Breast epithelium (tissue), 4 donors: ENCODE data around the gene ALDH7A1. TPM values are rescaled to one million over a fixed set of nuclear protein-coding genes. Genes with fewer than 3 reads are reported as not detected.

Experiments
- DNase-seq, 2 donors: peaks; one replicate each; pipeline ENCODE4 v3.0.0-alpha.2; 2019; ENCODE audit warnings: low spot score in 2 of 2
- H3K27ac ChIP-seq, 2 donors: fragments of 200-600 bp; sonication (generic) in 1 of 2; one replicate each; pipeline ENCODE4 v1.5.1; 2016 to 2019; ENCODE audit warnings: mild to moderate bottlenecking in 1 of 2
- H3K27me3 ChIP-seq, 2 donors: fragments of 200-600 bp; sonication (generic) in 1 of 2; one replicate each; pipeline versions ENCODE4 v1.5.1 to v1.6.0; 2017 to 2019; ENCODE audit warnings: control low read depth in 1 of 2, mild to moderate bottlenecking in 1 of 2
- H3K36me3 ChIP-seq: fragments of 200-600 bp; one replicate; pipeline ENCODE4 v1.5.1; 2019
- H3K4me1 ChIP-seq, 2 donors: fragments of 200-600 bp; sonication (generic); one replicate each; pipeline ENCODE4 v1.5.1; 2016 to 2019; ENCODE audit warnings: control low read depth in 1 of 2
- H3K4me3 ChIP-seq, 3 donors: fragments of 200-600 bp; sonication (generic); 1 replicate in 2 of 3; 2 replicates in 1 of 3; pipeline ENCODE4 v1.5.1; 2016 to 2019; ENCODE audit warnings: mild to moderate bottlenecking in 3 of 3, moderate library complexity in 2 of 3
- H3K9me3 ChIP-seq, 2 donors: fragments of 200-600 bp; sonication (generic) in 1 of 2; one replicate each; pipeline ENCODE4 v1.5.1; 2016 to 2019; ENCODE audit warnings: control low read depth in 1 of 2
- POLR2A ChIP-seq: fragments of 450-650 bp; IDR thresholded peaks from one replicate; pipeline ENCODE4 v1.6.1; 2016; ENCODE audit warnings: antibody characterized with exemption, mild to moderate bottlenecking, moderate library complexity
- POLR2AphosphoS5 ChIP-seq, 3 donors: sonication (generic); formaldehyde crosslinking; IDR thresholded peaks; one replicate each; pipeline ENCODE4 v1.6.1; 2017; ENCODE audit warnings: antibody characterized with exemption in 3 of 3
- intact Hi-C: fragments of 100-400 bp; cut with DNase I; formaldehyde crosslinking; loops from one replicate; pipeline ENCODE4 v1.15.1; 2023; ENCODE audit warnings: low total_unique reads
- total RNA-seq, 3 donors: library from RNA; depleted of rRNA; stranded (reverse); fragments of >200 nt; gene quantifications; one replicate each; pipeline ENCODE4 v1.1.0, GENCODE V29; 2016
- TF ChIP-seq, protein P1 (sequence below), 3 donors: fragments of 450-650 bp; IDR thresholded peaks; one replicate each; pipeline ENCODE4 v1.5.1; 2016 to 2017; ENCODE audit warnings: antibody characterized with exemption in 3 of 3, mild to moderate bottlenecking in 3 of 3, moderate library complexity in 3 of 3

The ALDH7A1 gene
- total RNA-seq, 3 donors from 2014 or later = 38.7 to 83.0 (median 45.2) TPM

DNA sequence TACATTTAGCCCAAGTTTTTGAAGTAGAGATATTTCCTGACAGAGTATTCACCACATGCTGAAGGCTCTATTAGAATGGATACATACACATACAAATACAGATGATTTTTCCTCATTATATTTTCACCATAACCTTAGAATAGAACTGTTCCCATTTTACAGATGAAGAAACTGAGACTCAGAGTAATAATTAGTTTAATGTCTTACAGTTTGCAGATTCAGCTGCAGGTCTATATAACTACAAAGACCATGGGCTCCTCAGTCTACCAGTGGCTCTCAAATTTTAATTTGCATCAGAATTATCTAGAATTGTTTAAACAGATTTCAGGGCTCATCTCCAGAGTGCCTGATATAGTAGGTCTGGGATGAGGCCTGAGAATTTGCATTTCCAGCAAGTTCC is 107.4 kb downstream of the ALDH7A1 start:
- Histone ChIP-seq H3K27me3 (no peaks in the 10 kb centered on the region), H3K27ac (peak overlapping the region; percentile 89 to 91), H3K9me3 (no peaks in the 10 kb centered on the region), H3K4me1 (peaks cover 3 to 32% of the 10 kb centered on the region in 2 donors), H3K36me3 (peaks cover 8% of the 10 kb centered on the region), H3K4me3 (no peak overlapping the region)
- DNase-seq = no peak
- TF ChIP-seq, protein P1, sequence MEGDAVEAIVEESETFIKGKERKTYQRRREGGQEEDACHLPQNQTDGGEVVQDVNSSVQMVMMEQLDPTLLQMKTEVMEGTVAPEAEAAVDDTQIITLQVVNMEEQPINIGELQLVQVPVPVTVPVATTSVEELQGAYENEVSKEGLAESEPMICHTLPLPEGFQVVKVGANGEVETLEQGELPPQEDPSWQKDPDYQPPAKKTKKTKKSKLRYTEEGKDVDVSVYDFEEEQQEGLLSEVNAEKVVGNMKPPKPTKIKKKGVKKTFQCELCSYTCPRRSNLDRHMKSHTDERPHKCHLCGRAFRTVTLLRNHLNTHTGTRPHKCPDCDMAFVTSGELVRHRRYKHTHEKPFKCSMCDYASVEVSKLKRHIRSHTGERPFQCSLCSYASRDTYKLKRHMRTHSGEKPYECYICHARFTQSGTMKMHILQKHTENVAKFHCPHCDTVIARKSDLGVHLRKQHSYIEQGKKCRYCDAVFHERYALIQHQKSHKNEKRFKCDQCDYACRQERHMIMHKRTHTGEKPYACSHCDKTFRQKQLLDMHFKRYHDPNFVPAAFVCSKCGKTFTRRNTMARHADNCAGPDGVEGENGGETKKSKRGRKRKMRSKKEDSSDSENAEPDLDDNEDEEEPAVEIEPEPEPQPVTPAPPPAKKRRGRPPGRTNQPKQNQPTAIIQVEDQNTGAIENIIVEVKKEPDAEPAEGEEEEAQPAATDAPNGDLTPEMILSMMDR (IDR thresholded peaks at IDR 0.05) = no peak
- TF ChIP-seq POLR2AphosphoS5 (IDR thresholded peaks at IDR 0.05) (no peak), POLR2A (no peak)
- intact Hi-C loops = loop anchor here (5.0 kb wide), 1 partner anchor 185 kb away; no protein-coding TSS in a partner anchor

DNA sequence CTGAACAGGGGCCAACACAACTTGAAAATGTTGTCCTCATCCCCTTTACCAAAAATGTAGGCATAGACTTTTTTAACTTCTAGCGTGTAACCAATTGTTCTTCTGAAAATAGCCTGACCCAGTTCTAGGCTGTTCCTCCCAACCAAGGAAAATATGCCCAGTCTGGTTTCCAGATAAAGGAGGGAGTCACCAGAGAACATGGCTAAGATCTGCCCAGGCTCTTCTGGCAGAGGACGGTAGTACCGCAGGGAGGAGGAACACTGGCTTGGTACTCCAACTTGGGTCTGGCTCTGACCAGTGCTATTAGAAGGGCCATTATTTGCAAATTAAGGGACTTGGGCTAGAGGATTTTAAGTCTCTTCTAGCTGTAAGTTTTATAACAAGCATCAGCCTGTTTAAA is 108.7 kb downstream of the ALDH7A1 start:
- peaks cover 8% of the 10 kb centered on the region for H3K36me3 ChIP-seq
- no peaks in the 10 kb centered on the region for H3K27me3 ChIP-seq
- no peak overlapping the region for H3K4me3 ChIP-seq
- DNase-seq = peak in 1 of 2 donors; percentile 51
- H3K27ac ChIP-seq = peak overlapping the region; percentile 40 to 89
- no peaks in the 10 kb centered on the region for H3K9me3 ChIP-seq
- intact Hi-C loops = loop anchor here (5.0 kb wide), 1 partner anchor 184 kb away; no protein-coding TSS in a partner anchor
- TF ChIP-seq POLR2AphosphoS5 (IDR thresholded peaks at IDR 0.05) = no peak
- no peak for TF ChIP-seq POLR2A
- TF ChIP-seq, protein P1 (IDR thresholded peaks at IDR 0.05) = no peak
- peaks cover 3 to 30% of the 10 kb centered on the region in 2 donors for H3K4me1 ChIP-seq

DNA sequence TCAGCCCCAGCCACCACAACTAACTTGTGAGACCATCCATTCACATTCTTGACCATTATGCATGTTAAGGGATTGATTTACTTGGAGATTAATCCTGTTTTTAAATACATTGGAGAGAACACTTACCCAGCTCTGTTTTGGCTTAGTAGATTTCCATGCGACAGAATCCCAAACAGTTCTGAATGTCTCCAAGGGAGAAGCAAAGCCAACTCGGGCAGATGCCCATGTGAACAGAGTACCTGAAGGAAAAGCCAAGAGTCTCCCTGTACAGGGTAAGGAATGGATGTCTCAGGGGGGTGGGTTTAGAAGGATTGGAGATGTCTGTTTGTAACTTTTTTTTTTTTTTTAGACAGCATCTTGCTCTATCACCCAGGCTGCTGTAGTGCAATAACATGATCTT is 110.8 kb downstream of the ALDH7A1 start:
- Histone ChIP-seq H3K27ac (peak overlapping the region in 1 of 2 donors; percentile 89), H3K27me3 (no peaks in the 10 kb centered on the region), H3K9me3 (no peaks in the 10 kb centered on the region), H3K36me3 (peaks cover 8% of the 10 kb centered on the region), H3K4me1 (peaks cover 3 to 11% of the 10 kb centered on the region in 2 donors), H3K4me3 (no peak overlapping the region)
- TF ChIP-seq, protein P1 (IDR thresholded peaks at IDR 0.05) = no peak
- TF ChIP-seq POLR2AphosphoS5 (IDR thresholded peaks at IDR 0.05) (no peak), POLR2A (no peak)
- DNase-seq = no peak
- intact Hi-C loops = no loop called here

DNA sequence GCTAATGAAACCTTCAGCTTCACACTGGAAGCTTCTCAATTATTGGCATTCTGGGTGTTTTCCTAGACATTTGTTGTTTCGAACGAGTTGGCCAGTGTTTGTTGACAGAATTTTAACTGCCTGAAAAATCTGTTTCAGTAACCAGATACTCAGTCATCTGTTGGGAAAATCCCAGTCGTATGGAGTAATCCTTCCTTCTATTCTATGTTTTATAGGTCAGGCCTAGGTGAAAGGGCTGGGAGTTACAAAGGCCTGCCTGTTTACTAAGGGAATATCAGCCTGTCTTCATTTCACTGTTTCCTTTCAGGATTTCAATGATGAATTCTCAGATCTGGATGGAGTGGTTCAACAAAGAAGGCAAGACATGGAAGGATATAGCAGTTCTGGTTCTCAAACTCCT is 111.9 kb downstream of the ALDH7A1 start:
- TF ChIP-seq, protein P1 (IDR thresholded peaks at IDR 0.05) = no peak
- no peak for TF ChIP-seq POLR2AphosphoS5 (IDR thresholded peaks at IDR 0.05)
- TF ChIP-seq POLR2A = no peak
- DNase-seq = no peak
- Histone ChIP-seq H3K27me3 (no peaks in the 10 kb centered on the region), H3K4me1 (peaks cover 7 to 9% of the 10 kb centered on the region in 2 donors), H3K36me3 (peaks cover 8% of the 10 kb centered on the region), H3K4me3 (no peak overlapping the region), H3K9me3 (no peaks in the 10 kb centered on the region), H3K27ac (peak overlapping the region; percentile 70 to 89)
- intact Hi-C loops = no loop called here

DNA sequence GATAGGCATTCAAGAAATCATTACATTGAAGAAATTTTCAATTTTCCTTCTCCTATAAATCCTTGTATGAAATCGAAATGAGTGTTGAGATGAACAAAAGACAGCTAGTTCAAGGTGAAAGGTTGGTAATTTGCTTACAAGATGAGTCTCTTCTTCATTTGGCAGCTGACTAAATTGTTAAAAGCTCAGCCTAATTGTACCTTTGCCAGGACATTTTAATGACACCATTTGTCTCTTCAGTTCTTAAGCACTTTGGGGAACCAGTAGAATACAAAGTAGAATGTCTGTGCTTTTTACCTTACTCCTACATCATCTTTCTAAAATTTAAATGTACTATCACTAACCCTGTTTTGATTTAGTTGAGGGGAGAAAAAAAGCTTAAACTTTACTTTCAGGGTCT is 112.4 kb downstream of the ALDH7A1 start:
- TF ChIP-seq, protein P1 (IDR thresholded peaks at IDR 0.05) = no peak
- TF ChIP-seq POLR2A (no peak), POLR2AphosphoS5 (IDR thresholded peaks at IDR 0.05) (no peak)
- Histone ChIP-seq H3K4me1 (peaks cover 4 to 9% of the 10 kb centered on the region in 2 donors), H3K4me3 (no peak overlapping the region), H3K36me3 (peaks cover 5% of the 10 kb centered on the region), H3K27me3 (no peaks in the 10 kb centered on the region), H3K9me3 (no peaks in the 10 kb centered on the region), H3K27ac (peak overlapping the region; percentile 62 to 89)
- intact Hi-C loops = no loop called here
- no peak for DNase-seq
